GM18519 (cell line): Measurements from ENCODE around the gene BLMH.

Experiments
- ATAC-seq: cut with Tn5 transposase; IDR thresholded peaks from one replicate; pipeline ENCODE4 v1.9.1; 2021; ENCODE audit warnings: mild to moderate bottlenecking, moderate library complexity; ENCODE audit not compliant: unreplicated experiment, low FRiP score

The BLMH gene

GRCh38 chr17:30309591-30309990, 17.8 kb upstream of the BLMH start:
- ATAC-seq: no peak

DNA sequence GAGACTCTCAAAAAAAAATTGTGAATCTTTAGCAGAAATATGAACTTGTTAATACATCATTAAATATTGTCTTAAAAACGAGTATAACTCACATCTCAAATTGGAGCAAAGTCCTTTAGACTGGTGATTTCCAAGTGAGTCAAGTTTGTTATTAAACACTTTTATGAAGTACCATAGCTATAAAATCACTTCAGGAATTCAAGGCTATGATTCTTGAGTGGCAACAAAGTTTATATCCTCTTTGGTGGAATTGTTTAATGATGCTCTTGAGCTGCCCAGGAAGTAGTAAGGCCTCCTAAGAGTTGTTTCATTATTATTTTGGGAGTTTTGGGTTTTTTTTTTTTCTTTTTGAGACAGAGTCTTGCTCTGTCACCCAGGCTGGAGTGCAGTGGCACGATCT, 16.7 kb upstream of the BLMH start:
- ATAC-seq: no peak

- no peak for ATAC-seq
Observed at GRCh38 chr17:30304778-30305177, 13.0 kb upstream of the BLMH start.

- ATAC-seq: no peak
Observed at GRCh38 chr17:30302241-30302640, 10.5 kb upstream of the BLMH start.

DNA sequence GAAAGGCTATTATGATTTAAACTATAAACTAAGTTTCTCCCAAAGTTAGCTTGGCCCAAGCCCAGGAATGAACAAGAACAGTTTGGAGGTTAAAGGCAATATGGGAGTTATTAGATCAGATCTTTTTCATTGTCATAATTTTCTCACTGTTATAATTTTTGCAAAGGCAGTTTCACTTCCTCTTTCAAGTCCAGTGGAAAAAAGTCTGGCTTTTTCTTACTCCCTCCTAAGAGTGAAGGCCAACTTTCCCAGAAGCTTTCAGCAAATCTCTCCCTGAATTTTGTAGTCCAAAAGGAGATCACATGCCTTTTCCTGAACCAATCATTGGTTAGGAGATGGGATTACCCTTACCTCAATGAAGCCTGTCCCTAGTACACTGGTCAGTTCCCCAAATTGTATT, 9.1 kb upstream of the BLMH start:
- ATAC-seq: no peak

GRCh38 chr17:30299000-30299399, 7.3 kb upstream of the BLMH start:
- ATAC-seq: no peak

GRCh38 chr17:30297715-30298114, 6.0 kb upstream of the BLMH start:
- ATAC-seq: no peak

DNA sequence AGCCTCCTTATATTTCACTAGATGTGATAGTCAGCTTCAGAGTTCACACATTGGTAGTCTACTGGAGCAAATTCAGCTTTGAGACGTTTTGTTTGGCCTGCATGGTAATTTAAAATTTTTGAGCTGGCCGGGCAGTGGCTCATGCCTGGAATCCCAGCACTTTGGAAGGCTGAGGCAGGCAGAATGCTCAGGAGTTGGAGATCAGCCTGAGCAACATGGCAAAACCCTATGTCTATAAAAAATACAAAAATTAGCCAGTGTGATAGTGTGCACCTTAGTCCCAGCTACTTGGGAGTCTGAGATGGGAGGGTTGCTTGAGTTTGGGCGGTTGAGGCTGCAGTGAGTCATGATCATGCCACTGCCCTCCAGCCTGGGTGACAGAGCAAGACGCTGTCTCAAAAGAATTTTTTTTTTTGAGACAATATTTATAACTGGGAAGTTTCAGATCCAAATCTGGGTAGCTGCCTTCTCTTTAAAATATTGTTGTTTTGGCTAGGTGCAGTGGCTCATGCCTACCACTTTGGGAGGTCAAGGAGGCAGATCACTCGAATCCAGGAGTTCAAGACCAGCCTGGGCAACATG, 4.8 kb upstream of the BLMH start:
- no peak for ATAC-seq

DNA sequence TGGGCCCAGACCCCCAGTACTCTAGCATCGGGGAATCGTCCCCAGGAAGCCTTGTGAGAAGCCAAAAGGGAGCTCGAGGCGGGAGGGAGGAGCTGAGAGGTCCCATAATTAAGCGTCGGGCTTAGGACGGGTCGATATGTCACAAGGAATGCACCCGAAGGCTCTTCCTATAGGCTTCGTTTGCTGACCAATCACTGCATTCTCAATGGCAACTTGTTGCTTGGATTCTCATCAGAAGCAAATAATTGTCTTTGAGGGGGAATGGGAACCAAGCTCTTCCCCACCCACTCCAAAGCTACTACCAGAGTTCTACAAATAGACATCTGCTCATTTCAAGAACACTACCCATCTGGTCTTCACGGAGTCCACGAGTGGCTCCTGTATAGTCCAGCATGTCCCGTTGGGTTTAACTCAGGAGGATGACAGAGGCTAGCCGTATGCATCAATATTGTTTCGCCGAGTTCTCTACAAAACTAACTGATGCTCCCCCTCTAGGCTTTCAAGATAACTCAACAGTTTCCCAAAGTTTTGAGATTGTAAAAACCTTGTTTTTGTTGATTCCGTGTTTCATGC, 628 bp upstream of the BLMH start:
- no peak for ATAC-seq

- ATAC-seq: no peak
Observed at GRCh38 chr17:30290696-30291542, 825 bp downstream of the BLMH start.

DNA sequence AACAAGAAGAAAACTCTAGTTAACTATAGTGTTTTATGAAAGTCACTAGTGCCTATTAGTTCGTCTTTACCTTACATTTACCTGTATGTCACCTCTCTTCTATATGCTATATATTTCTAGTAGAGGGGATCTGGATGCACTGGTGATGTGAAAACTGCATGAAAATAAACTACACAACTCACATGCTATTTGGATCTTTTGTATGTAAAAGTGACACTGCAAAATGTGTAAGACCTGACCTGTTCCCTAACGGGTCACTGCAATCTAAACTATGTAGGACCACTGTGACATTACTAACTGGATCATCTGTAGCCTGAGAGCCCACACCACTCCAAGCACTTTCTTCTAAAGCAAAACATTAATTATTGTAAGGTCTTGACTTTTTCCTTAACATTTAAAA, 1.7 kb downstream of the BLMH start:
- no peak for ATAC-seq

- no peak for ATAC-seq
Observed at GRCh38 chr17:30279156-30279555, 12.6 kb downstream of the BLMH start.

GRCh38 chr17:30278032-30278431, 13.7 kb downstream of the BLMH start:
- ATAC-seq: no peak

DNA sequence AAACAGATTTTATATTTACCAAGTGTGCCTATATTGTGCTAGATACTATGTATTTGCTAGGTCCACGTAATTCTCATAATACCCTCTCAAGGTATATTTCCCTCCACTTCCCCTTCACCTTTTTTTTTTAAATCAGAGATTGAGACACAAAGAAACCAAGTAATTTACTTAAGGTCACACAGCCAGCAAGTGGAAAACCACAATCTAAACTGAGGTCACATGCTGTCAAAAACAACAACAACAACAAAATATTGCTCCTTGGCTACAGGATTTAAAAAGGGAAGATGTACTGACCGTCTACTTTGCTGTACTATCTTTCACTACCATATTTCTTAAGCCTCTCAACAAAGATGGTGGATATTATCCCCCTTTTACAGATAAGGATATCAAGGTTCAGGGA, 15.8 kb downstream of the BLMH start:
- no peak for ATAC-seq

- ATAC-seq: no peak
Observed at GRCh38 chr17:30274887-30275286, 16.9 kb downstream of the BLMH start.

GRCh38 chr17:30273373-30273772, 18.4 kb downstream of the BLMH start:
- no peak for ATAC-seq

DNA sequence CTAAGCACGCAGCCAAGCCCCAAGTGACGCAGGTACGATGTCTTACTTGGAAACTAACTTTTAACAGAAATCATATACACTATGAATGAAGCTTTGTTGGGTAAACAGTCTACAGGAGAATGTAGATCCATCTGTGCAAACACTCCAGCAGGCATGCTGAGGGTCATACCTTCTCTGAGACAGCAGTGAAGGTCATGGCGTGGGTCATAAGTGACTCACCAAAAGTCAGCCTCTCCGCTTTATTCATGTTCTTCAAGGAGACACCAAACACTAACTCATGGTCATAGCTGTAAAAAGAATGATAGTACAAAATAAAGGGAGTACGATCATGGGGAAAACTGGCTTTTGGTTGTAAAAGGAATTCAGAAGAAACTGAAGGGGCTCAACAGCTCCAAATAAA, 20.6 kb downstream of the BLMH start:
- no peak for ATAC-seq

DNA sequence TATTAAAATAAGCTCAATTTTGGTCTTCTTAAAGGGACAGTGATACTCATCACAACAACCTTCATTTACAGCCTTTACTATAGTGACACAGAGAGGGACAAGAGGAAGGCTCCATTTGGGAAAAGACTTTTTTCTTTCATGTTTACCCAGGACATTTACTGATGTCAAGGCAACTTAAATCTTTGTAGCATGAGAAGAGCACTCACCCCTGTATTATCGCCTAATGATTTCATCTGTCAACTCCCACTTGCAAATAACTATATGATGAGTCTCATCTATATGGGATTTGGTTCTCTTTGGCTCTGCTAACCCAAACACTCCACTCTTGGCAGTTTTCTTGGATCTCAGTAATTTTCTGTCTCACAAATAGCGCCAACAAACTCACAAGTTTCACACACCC, 24.1 kb downstream of the BLMH start:
- ATAC-seq: no peak

- ATAC-seq: no peak
Observed at GRCh38 chr17:30263552-30264333, 28.0 kb downstream of the BLMH start.

- ATAC-seq: no peak
Observed at GRCh38 chr17:30256756-30257506, 34.8 kb downstream of the BLMH start.
